SIG-M5 treated with dmso at 0.1 percent for 504 hours (cell line): ENCODE results near the gene PELI2.

Source experiments
- DNase-seq: peaks from one replicate; lab custom pipeline; 2025; ENCODE audit not compliant: unreplicated experiment; lab: John Stamatoyannopoulos, UW

The PELI2 gene

DNA sequence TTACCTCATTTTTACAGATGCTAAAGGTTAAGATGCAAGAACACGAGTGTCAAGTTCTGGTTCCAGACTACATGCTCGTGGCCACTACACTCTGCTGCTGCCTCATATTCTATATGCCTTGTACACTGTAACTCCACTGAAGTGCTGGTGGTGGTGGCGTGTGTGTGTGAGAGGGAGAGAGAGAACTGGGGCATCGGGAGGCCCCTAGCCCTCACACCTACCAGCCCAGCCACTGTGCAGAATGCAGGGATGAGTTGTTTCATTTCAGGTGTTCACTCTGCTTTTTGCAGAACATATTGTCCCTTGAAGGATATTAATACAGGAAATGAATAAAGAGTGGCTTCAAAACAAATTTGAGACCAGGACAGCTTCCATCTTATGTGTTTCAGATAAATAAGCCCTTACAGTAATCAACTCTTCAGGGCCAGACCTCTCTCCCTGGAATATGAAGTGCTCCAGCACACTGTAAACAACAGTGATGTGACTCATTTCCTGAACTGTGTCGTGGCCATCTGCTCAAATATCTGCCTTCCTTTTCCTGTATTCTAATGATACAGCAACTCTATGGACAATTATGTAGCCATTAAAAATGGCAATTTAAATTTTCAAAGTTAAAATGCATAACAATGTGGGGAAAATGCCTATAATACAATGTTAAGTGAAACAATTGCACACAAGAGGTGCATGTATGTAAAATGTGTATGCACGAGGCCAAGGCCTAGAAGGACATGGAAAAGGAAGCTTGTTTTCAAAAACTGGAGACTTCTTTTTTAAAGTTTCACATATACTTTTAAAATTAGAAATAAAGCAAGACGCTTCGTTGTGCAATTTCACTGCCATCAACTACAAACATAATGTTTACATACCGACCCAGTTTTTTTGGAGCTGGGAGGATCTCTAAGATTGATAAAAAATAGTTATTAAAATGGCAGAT, 215.4 kb downstream of the PELI2 start:
- peak; percentile 57 for DNase-seq

DNA sequence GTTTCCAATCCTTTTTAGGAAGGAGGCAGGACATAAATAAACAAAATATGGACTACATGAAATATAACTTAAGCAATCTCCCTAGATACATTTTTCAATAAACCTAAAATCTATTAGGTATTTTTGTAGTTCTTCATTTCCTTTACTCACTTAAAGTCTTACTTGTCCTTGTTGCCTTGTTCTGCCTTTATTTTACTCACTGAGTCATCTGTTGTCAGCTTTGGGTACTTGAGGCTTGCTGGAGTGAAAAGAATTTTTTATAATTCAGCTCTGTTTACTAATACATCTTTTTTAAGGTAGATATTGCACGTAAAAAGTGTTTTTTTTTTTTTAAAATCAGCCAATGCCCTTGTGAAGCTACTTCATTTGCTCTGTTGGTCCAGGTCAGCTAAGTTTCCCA, 216.2 kb downstream of the PELI2 start:
- no peak for DNase-seq

DNA sequence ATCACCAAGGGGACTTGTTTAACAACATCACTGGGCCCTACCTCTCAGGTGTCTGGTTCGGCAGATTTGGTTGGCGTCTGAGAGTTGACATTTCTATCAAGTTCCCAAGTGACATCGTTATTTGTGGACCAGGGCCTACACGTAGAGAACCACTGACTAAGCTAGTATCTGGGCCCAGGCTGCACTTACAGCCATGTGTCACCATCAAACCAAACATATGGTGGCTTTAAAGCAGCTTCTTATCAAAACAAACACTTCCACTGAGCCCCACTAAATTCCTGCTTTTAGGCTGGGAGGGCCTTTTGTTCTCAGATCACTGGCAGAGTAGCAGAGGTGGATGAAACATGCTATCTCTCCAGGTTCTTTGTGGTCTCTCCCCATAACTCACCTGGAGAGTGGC, 220.5 kb downstream of the PELI2 start:
- no peak for DNase-seq

DNA sequence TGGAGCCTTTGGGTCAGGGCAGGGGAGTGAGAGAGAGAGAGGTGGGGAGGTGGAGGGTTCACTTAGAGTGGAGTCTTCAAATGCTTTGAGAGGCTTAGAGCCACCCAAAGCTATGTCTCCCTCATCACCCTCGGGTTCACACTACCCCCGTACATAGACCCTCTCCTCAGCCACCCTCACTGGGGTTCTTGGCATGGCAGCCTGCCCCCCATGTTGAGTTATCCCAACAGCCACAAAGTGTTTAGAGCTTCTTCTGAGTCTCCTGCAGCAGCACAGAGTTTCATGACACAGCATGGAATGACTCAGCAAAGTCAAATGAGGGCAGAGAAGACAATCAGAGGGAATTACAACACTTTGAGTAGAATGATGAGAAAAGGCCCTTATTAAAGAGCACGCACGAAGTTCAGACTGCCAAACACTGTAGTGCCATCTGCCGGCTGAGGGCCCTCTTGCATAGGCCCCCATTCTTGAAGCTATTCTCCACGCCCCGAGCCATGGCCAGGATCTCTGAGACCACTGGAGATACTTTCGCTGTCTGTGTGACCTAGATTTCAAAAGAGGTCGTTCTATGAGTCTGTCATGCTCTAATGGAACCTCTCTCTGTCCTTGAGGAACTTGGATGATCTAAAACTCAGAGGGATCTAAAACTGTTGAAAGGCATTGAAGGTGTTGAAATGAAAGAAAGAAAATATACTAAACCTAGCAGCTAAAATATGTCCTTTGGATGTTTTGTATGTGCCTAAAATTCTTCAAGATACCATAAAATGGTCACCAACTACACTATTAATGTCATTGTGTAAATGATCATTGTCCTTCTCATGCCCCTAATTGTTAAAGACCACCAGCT, 221.9 kb downstream of the PELI2 start:
- DNase-seq = peak; percentile 95

GRCh38 chr14:56340932-56341331, 222.7 kb downstream of the PELI2 start:
- no peak for DNase-seq

DNA sequence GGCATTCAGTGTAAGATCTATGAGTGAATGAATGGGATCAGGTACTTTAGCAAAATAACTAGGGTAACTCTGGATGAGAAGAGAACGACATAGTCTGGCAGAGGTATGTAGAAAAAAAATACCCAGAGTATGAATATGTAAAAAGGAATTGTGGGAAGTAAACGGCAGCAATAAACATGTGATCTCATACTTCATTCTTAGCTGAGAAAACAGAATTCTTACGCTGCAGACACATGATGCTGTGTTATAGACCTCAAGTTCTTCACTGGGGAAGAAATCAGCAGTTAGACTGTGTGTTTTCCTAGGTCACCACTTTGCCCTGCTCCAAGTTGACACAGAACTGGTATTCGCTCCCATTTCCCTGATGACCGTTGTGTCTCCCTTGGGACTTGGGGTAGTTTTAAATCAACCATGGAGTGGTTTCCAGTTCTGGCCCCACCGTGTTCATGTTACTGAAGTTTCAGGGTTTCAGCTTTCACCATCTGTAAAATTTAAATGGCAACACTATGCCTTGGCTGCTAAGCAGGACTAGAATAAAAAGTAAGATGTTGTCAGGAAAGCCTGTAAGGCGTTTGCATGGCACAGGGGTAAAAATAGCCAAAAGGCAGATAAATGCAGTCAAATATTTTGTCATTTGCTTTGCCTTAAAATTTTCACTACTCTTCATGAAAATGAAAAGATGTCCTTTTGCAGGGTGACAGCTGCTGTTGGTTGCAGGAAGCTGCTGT, 223.7 kb downstream of the PELI2 start:
- no peak for DNase-seq

DNA sequence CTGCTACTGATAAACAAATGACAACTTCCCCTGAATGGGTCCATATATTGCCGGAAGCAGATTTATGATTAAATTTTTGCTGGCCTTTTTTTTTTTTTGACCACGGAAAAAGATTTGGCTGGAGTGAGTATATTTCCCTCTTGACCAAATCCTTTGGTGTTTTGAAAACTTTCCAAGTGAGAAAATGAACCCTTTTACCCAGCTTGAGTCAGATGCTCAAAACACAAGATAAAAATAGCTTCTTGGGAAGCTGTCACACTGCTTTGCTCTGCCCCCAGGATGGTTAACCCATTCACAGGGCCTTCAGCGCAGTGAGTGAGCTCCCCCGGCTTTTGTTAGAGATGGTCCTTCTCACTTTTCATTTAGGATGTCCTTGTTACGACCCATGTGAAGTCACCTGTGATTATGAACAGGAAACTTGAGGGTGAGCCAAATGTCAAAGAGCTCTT, 224.3 kb downstream of the PELI2 start:
- DNase-seq = no peak

GRCh38 chr14:56349960-56350359, 231.7 kb downstream of the PELI2 start:
- no peak for DNase-seq
